Right cardiac atrium (tissue), 5 donors: Measurements from ENCODE around the gene ZNHIT6. TPM values are rescaled to one million over a fixed set of nuclear protein-coding genes. Genes with fewer than 3 reads are reported as not detected.

Source experiments
- ATAC-seq, 2 donors: fragments of 200-7000 bp; cut with Tn5 transposase; one replicate each; pipeline versions ENCODE4 v1.8.0 to v1.9.1; 2020; ENCODE audit warnings: moderate library complexity in 2 of 2, mild to moderate bottlenecking in 1 of 2
- DNase-seq, 3 donors: peaks; one replicate each; pipeline ENCODE4 v3.0.0-alpha.2; 2020
- H3K27ac ChIP-seq: one replicate; pipeline ENCODE4 v1.5.1; 2013; ENCODE audit warnings: mild to moderate bottlenecking, low read length, control low read depth, moderate library complexity
- H3K27me3 ChIP-seq: one replicate; pipeline ENCODE4 v1.6.1; 2013; ENCODE audit not compliant: control insufficient read depth, insufficient read depth
- H3K4me1 ChIP-seq: one replicate; pipeline ENCODE4 v1.6.1; 2013; ENCODE audit warnings: low read length; ENCODE audit not compliant: control insufficient read depth, insufficient read depth
- H3K4me3 ChIP-seq: one replicate; pipeline ENCODE4 v1.5.1; 2013; ENCODE audit warnings: low read length, control low read depth
- H3K9me3 ChIP-seq: one replicate; pipeline ENCODE4 v1.6.1; 2013; ENCODE audit warnings: low read length; ENCODE audit not compliant: control insufficient read depth
- WGBS: extraction: QIAGEN DNeasy Blood & Tissue Kit; methylation state at CpG from one replicate; pipeline ENCODE4 v1.1.7; 2013; 5-methylcytosine and 5-hydroxymethylcytosine counted together
- intact Hi-C, 4 donors: fragments of 100-400 bp; cut with DNase I; formaldehyde crosslinking; loops; one replicate each; pipeline versions ENCODE4 v1.11.0 to v1.14.0; 2022 to 2023
- polyA plus RNA-seq: library from polyadenylated mRNA; stranded (reverse); fragments of 200-250 nt; gene quantifications from one replicate; pipeline ENCODE4 v1.2.3, GENCODE V29; 2013
- total RNA-seq, 4 donors: library from RNA; stranded (reverse); fragmentation: NEBNext Ultra II Directional; extraction: Animal tissue kit (Norgen Biotek cat#: 25700); gene quantifications; one replicate each; pipeline ENCODE4 v1.2.1, GENCODE V29; 2021
- donor health status: healthy with polysubstance abuse.
- donor health status: DM: no; HTN: yes; CAD: no.
- donor health status: DM: no; HTN: no; CAD: no.
- donor health status: DM: no; HTN: yes; CAD: no; lungs with severe emphysema.
- donor health status: DM: yes; HTN: yes; CAD: no.

The ZNHIT6 gene
- total and polyA plus RNA-seq, 5 donors = 7.7 to 13.7 (median 10.5) TPM

DNA sequence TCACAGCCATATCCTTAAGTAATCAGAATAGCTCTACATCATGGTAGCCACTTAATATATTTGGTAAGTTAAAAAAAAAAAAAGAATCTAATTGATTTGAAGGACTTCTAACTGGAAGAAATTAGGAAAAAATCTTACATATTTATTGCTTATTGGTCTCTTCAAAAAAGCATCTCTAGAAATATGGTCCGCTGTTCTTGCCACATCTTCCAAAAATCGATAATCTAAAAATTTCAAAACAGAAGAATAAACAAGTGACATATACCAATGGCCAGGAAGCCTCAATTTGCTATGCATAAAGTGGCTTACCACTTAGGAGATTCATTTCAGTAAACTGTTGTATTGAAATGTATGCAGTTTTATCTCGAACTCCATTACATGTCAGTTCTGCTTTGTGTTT lies 2.3 kb downstream of the ZNHIT6 start:
- no peak overlapping the region for H3K27ac ChIP-seq
- H3K4me1 ChIP-seq = no peaks in the 10 kb centered on the region
- intact Hi-C loops = loop anchor here in 1 of 4 donors (10.0 kb wide), 1 partner anchor 121 kb away; the partner anchor contains the start of gene CCN1
- no peaks in the 10 kb centered on the region for H3K9me3 ChIP-seq
- DNase-seq (no peak), ATAC-seq (no peak)
- no peaks in the 10 kb centered on the region for H3K27me3 ChIP-seq
- 97% methylated on average over 3 of the region's 3 CpGs for WGBS
- no peak overlapping the region for H3K4me3 ChIP-seq

GRCh38 chr1:85700422-85700821 lies 7.8 kb downstream of the ZNHIT6 start:
- no peaks in the 10 kb centered on the region for H3K4me1 ChIP-seq
- 91% methylated on average over 4 of the region's 4 CpGs for WGBS
- DNase-seq (no peak), ATAC-seq (no peak)
- H3K9me3 ChIP-seq = no peaks in the 10 kb centered on the region
- H3K4me3 ChIP-seq = no peak overlapping the region
- no peak overlapping the region for H3K27ac ChIP-seq
- no peaks in the 10 kb centered on the region for H3K27me3 ChIP-seq
- intact Hi-C loops = loop anchor here in 1 of 4 donors (10.0 kb wide), 1 partner anchor 116 kb away; the partner anchor contains the start of gene CCN1

DNA sequence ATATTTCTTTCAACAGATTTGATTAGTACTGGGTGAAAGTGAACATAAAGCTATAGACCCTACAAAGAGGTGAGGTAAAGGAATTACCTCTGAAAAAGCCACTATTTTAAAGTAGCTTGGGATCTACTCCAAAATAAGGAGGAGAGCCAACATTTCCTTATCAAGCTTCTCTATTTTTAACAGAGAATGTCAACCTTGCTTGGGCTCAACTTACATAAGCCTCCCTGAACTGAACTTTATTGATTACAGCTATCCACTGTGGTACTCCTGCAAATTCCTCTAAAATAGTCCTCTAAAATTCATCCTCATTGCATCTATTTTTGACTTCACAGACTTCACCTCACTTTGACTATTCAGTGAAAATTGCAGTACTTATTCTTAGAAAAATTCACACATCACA lies 10.3 kb downstream of the ZNHIT6 start:
- DNase-seq (no peak), ATAC-seq (peak in 1 of 2 donors; percentile 57)
- Histone ChIP-seq H3K27ac (no peak overlapping the region), H3K4me1 (no peaks in the 10 kb centered on the region), H3K27me3 (no peaks in the 10 kb centered on the region), H3K9me3 (no peaks in the 10 kb centered on the region), H3K4me3 (no peak overlapping the region)
- intact Hi-C loops = loop anchor here in 3 of 4 donors (10.0 kb wide), 3 partner anchors 113 to 203 kb away; partner anchors contain the start of gene CCN1 (in 1 of the 3)

DNA sequence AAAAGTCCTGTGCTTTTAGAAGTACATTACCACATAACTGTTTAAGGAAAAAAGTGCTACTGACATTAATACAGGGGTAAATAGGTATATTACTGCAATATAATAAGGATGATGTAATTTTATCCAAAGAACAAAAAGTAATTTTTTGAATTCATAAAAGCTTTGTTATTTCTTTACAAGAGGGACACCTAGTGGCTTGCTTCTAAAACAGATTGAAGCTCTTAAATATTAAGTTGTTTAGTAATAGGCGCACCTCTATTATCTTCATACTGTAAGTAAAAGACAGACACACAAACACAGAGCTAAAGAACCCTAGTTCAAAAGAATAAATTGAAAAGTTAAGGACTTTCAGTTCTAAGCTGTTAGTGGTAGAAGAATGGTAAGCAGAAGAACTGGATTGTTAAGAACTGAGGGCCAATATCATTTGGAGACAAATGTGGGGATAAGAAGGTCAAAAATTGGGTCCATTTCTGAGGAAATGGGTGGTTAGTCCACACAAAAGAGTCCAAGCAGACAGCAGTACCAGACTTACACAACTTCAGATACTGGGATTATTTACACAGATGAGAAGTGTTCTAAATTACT lies 15.4 kb downstream of the ZNHIT6 start:
- no peak for DNase-seq
- no peak for ATAC-seq
- Histone ChIP-seq H3K9me3 (no peaks in the 10 kb centered on the region), H3K4me1 (no peaks in the 10 kb centered on the region), H3K4me3 (no peak overlapping the region), H3K27me3 (no peaks in the 10 kb centered on the region), H3K27ac (no peak overlapping the region)
- intact Hi-C loops = loop anchor here (5.0 to 10.0 kb wide), 5 partner anchors 108 to 386 kb away; partner anchors contain the start of gene CCN1 (in 2 of the 4)
- 49% methylated on average over 1 of the region's 1 CpG for WGBS

DNA sequence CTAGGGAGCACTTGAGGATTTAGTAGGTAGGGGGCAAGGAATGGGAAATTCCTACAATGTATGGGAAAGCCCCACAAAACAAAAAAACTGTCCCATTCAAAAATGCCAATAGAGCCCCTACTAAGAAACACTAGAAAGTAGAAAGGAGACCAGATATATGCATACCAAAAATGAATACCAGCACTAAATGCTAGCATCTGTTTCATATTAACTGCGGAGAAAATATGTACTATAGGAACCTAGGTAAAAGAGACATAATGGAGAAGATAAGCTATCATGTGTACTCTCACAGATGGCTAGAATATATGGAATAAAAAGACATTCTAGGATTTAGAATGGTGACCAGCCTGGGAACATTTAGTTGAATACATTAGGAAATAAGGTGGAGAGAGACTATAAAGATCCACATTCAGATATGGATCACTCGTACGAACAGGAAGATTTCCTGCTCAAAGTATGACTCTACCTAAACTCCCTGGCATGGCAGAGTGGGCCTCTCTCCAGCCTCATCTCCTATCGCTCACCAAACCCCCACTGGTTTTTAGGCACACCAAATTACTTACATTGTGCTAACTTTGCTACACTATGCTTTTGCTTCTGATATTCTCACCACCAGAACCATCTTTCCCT lies 18.3 kb downstream of the ZNHIT6 start:
- intact Hi-C loops = loop anchor here (5.0 to 10.0 kb wide), 5 partner anchors 105 to 383 kb away; partner anchors contain the start of gene CCN1 (in 2 of the 4)
- H3K27ac ChIP-seq = no peak overlapping the region
- H3K9me3 ChIP-seq = no peaks in the 10 kb centered on the region
- DNase-seq (no peak), ATAC-seq (no peak)
- H3K4me3 ChIP-seq = no peak overlapping the region
- H3K27me3 ChIP-seq = no peaks in the 10 kb centered on the region
- 86% methylated on average over 4 of the region's 4 CpGs for WGBS
- H3K4me1 ChIP-seq = no peaks in the 10 kb centered on the region

- no peak for DNase-seq
- intact Hi-C loops = no loop called here
- no peak for ATAC-seq
- Histone ChIP-seq H3K9me3 (no peaks in the 10 kb centered on the region), H3K4me3 (no peak overlapping the region), H3K27me3 (no peaks in the 10 kb centered on the region), H3K4me1 (no peaks in the 10 kb centered on the region), H3K27ac (no peak overlapping the region)
- WGBS = 91% methylated on average over 9 of the region's 9 CpGs
Observed at GRCh38 chr1:85683292-85684025, 24.8 kb downstream of the ZNHIT6 start.

DNA sequence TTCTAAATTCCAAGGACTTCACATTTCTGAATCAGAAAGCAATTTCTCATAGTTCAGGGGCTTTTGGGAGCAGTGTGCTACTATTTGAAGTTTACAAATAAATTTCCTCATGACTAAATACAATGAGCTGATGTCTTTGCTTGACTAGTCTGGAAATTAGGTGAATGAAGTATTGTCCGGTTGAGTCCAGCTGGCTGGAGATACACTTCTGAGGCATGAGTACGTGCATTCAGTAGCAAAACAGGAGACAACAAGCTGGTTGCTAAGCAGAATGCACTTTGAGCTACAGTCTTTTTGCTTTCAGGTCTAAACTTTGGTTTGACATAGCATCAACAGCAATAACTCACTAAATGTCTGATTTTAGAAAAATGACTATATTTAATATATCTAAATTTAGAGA lies 27.1 kb downstream of the ZNHIT6 start:
- no peaks in the 10 kb centered on the region for H3K4me1 ChIP-seq
- no peak overlapping the region for H3K4me3 ChIP-seq
- DNase-seq = no peak
- H3K27ac ChIP-seq = no peak overlapping the region
- intact Hi-C loops = no loop called here
- no peaks in the 10 kb centered on the region for H3K9me3 ChIP-seq
- no peaks in the 10 kb centered on the region for H3K27me3 ChIP-seq
- ATAC-seq = peak; percentile 65 to 80
- WGBS = 21% methylated on average over 2 of the region's 2 CpGs

GRCh38 chr1:85678193-85678592 lies 30.0 kb downstream of the ZNHIT6 start:
- H3K4me3 ChIP-seq = no peak overlapping the region
- H3K4me1 ChIP-seq = no peaks in the 10 kb centered on the region
- intact Hi-C loops = no loop called here
- no peak overlapping the region for H3K27ac ChIP-seq
- WGBS = 77% methylated on average over 1 of the region's 1 CpG
- no peaks in the 10 kb centered on the region for H3K27me3 ChIP-seq
- no peaks in the 10 kb centered on the region for H3K9me3 ChIP-seq
- ATAC-seq (no peak), DNase-seq (no peak)

DNA sequence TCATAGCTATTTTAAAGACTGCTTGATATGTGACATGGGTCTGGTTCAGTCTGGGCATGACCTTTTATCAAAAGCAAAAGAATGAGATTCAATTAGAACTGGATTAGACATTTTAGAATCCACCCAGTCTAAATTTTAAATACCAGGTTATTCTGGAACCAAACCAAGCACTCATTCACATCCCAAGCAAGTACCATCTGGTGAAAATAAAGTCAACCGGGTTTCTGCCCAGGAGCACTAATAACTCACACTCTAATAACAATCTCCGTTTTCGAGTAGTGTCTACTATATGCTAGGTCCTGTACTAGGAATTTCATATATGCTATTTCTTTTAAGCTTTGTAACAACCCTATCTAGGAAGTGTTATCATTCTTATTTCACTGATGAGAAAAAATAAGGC lies 30.6 kb downstream of the ZNHIT6 start:
- no peaks in the 10 kb centered on the region for H3K4me1 ChIP-seq
- H3K27me3 ChIP-seq = no peaks in the 10 kb centered on the region
- DNase-seq = no peak
- no peak for ATAC-seq
- 83% methylated on average over 3 of the region's 3 CpGs for WGBS
- H3K4me3 ChIP-seq = no peak overlapping the region
- intact Hi-C loops = no loop called here
- H3K27ac ChIP-seq = no peak overlapping the region
- no peaks in the 10 kb centered on the region for H3K9me3 ChIP-seq

- ATAC-seq = no peak
- H3K27ac ChIP-seq = no peak overlapping the region
- 96% methylated on average over 1 of the region's 1 CpG for WGBS
Observed at GRCh38 chr1:85672031-85672660, 36.1 kb downstream of the ZNHIT6 start.

GRCh38 chr1:85665932-85666331 lies 42.3 kb downstream of the ZNHIT6 start:
- DNase-seq = no peak
- Histone ChIP-seq H3K27ac (no peak overlapping the region), H3K4me1 (no peaks in the 10 kb centered on the region), H3K27me3 (no peaks in the 10 kb centered on the region), H3K4me3 (no peak overlapping the region), H3K9me3 (no peaks in the 10 kb centered on the region)
- 97% methylated on average over 1 of the region's 1 CpG for WGBS
- intact Hi-C loops = no loop called here
- no peak for ATAC-seq

More at GRCh38 chr1:85672031-85672660, 36.1 kb downstream of the ZNHIT6 start:
- no peak overlapping the region for H3K4me3 ChIP-seq
- H3K27me3 ChIP-seq = no peaks in the 10 kb centered on the region
- intact Hi-C loops = no loop called here
- no peaks in the 10 kb centered on the region for H3K4me1 ChIP-seq
- no peaks in the 10 kb centered on the region for H3K9me3 ChIP-seq
- DNase-seq = no peak
